GM21390 (cell line): ENCODE results near the gene SNAI1.
"Not testable (repeated sequence)": the region's sequence is repeated elsewhere in the genome, so short reads cannot be mapped to it uniquely, and the experiment has no call there.

Source experiments
- ATAC-seq: cut with Tn5 transposase; IDR thresholded peaks from one replicate; pipeline ENCODE4 v1.9.1; 2021; ENCODE audit not compliant: unreplicated experiment

SNAI1 gene

GRCh38 chr20:50011597-50011996 is 28.8 kb downstream of the SNAI1 start:
- ATAC-seq = not testable (repeated sequence)

GRCh38 chr20:50012282-50013263 is 29.8 kb downstream of the SNAI1 start:
- ATAC-seq = no peak

- ATAC-seq = no peak
Observed at GRCh38 chr20:50013976-50014375, 31.2 kb downstream of the SNAI1 start.

- ATAC-seq = no peak
Observed at GRCh38 chr20:50014570-50015562, 32.1 kb downstream of the SNAI1 start.

GRCh38 chr20:50015636-50015992 is 32.8 kb downstream of the SNAI1 start:
- no peak for ATAC-seq

- ATAC-seq = no peak
Observed at GRCh38 chr20:50015993-50016770, 33.4 kb downstream of the SNAI1 start.

- no peak for ATAC-seq
Observed at GRCh38 chr20:50017160-50017559, 34.4 kb downstream of the SNAI1 start.

- ATAC-seq = no peak
Observed at GRCh38 chr20:50017576-50018248, 34.9 kb downstream of the SNAI1 start.

GRCh38 chr20:50019466-50020256 is 36.9 kb downstream of the SNAI1 start:
- no peak for ATAC-seq

- ATAC-seq = no peak
Observed at GRCh38 chr20:50020288-50020687, 37.5 kb downstream of the SNAI1 start.

GRCh38 chr20:50022676-50023075 is 39.9 kb downstream of the SNAI1 start:
- no peak for ATAC-seq

GRCh38 chr20:50023116-50023805 is 40.5 kb downstream of the SNAI1 start:
- no peak for ATAC-seq

GRCh38 chr20:50026746-50027575 is 44.2 kb downstream of the SNAI1 start:
- ATAC-seq = no peak

- no peak for ATAC-seq
Observed at GRCh38 chr20:50027611-50028105, 44.9 kb downstream of the SNAI1 start.

- no peak for ATAC-seq
Observed at GRCh38 chr20:50029083-50029696, 46.4 kb downstream of the SNAI1 start.

GRCh38 chr20:50029697-50030461 is 47.1 kb downstream of the SNAI1 start:
- ATAC-seq = no peak
